HEK293T (cell line): Measurements from ENCODE around the gene ATMIN.

ENCODE experiments used
- ARNT ChIP-seq: fragments of 450-650 bp; IDR thresholded peaks from 2 replicates; pipeline ENCODE4 v1.6.1; 2017; ENCODE audit warnings: mild to moderate bottlenecking
- ELF4 ChIP-seq: fragments of 450-650 bp; IDR thresholded peaks from 2 replicates; pipeline ENCODE4 v1.6.1; 2017; ENCODE audit warnings: antibody characterized with exemption
- HDGF ChIP-seq: fragments of 450-650 bp; IDR thresholded peaks from 2 replicates; pipeline ENCODE4 v1.6.1; 2017; ENCODE audit warnings: antibody characterized with exemption, borderline replicate concordance
- SUZ12 ChIP-seq: fragments of 450-650 bp; IDR thresholded peaks from 2 replicates; pipeline ENCODE4 v1.6.1; 2016; ENCODE audit warnings: mild to moderate bottlenecking

DNA sequence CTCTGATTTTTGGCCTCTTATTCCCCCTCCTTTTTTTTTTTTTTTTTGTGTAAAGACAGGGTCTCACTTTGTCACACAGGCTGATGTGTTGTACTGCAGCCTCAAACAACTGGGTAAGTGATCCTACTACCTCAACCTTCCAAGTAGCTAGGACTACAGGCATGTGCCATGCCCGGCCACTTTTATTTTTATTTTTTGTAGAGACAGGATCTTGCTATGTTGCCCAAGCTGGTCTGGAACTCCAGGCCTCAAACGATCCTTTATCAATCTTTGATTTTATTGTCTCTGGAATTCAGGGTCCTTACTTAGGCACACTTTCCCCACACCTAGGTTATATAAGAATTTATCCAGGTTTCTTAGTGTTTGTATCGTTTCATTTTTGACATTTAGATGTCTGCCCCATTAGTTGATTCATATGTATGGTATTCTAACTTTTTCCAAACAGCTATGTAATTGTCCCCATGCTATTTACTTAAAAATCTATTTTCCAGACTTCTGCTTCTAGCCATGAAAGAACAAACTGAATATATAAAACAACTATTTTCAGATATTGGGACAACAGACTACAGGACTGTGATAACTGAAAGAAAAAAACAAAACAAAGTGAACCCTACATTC, 42.9 kb upstream of the ATMIN start:
- no peak for TF ChIP-seq SUZ12
- TF ChIP-seq ELF4 = no peak
- TF ChIP-seq HDGF = no peak
- TF ChIP-seq ARNT = no peak
